Measurements from ENCODE around the gene OPA1.
A peak's percentile ranks its signal among the peaks of the same experiment; 100 is the strongest.

The OPA1 gene

GRCh38 chr3:193744822-193745684 lies 152.0 kb downstream of the OPA1 start:
- DNase-seq, result peak; percentile 89

GRCh38 chr3:193746832-193747231 lies 153.8 kb downstream of the OPA1 start:
- DNase-seq, result no peak
